ENCODE measurements around the gene INAVA.
"Not testable (repeated sequence)": the region's sequence is repeated elsewhere in the genome, so short reads cannot be mapped to it uniquely, and the experiment has no call there.

INAVA gene

DNA sequence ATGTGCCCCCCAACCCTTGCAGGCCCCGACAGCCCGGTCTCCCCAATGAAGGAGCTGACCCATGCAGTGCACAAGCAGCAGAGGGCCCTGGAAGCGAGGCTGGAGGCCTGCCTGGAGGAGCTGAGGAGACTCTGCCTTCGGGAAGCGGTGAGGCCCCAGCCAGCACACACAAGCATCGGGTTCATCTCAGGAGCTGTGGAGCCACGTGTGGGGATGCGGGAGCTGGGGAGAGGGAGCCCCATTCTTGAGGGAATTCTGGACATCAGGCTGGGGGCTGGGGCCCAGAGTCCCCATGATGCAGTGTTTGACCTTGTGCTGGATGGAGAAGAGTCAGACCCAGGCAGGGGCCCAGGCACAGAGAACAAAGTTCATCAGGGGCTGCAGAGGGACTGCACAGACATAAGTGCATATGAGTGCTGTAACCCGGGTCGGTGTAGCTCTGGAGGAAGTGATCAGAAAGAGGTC lies 4.8 kb downstream of the INAVA start:
- DNase-seq (ENCODE audit: low read depth) = no peak

DNA sequence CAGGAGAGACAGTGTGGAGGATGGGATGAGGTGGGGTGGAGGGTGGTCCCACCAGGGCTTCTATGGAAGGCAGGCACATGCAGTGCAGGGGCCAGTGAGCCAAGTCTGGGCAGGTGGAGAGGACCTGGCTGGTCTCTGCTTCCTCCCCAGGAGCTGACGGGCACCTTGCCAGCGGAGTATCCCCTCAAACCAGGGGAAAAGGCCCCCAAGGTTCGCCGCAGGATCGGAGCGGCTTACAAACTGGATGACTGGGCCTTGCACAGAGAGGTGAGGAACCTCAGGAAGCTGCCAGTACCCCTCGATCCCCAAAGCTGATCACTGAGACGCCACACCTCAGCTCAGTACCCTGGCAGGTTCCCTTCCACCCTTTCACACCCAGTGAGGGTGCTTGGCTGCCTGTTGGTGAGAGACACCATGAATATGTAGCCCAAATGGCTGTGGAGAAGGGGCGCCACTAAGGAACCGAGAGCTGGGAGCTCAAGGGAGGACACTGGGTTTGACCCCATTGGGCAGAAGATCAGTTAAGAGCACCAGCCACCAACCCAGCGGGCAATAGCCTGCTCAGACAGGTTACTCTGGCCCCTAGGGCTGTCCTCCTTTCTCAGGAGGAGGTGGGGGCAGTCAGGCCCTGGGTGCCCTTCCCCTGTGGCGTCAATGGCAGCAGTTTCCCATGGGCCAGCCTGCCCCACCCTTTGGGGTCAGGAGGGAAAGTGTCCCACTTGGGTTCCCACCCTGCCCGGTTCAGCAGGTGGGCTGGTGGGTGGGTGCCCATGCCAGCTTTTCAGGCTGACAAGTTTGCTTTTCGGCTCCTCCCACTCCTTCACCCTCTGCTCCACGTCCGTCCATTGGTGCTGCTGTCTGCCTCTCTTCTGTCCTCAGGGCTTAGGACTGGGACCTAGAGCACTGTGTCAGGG lies 5.5 kb downstream of the INAVA start:
- no peak for DNase-seq (ENCODE audit: low read depth)

DNA sequence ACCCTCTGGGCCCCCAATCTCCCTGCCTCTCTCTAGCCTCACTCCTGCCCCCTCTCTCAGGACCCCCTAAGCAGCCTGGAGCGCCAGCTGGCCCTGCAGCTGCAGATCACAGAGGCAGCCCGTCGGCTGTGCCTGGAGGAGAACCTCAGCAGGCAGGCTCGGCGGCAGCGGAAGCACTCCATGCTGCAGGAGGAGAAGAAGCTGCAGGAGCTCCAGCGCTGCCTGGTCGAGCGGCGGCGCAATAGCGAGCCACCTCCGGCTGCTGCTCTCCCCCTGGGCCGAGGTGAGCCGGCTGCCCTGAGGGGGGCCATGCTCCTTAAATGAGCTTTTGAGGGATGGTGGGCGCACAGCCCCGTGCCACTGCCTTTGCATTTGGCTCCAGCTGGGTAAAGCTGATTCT lies 6.2 kb downstream of the INAVA start:
- DNase-seq (ENCODE audit: low read depth) = no peak

DNA sequence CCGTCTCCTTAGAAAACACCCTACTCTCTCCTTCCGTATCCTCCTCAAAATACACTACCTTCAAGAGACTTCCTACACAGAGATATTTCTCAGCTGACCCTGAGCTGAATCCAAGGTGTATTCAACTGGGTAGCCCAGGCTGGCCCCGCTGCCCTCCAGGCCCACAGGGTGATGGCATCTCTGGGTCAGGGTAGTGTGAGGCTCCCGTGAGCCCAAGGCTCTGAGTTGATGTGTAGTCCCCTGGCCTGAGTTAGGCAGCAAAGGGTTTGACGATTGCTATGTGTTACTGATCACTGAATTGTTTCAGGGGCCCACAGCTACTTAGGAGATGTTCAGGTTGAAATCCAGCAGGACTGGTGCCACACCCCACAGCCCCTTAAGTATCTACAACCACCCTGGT lies 6.7 kb downstream of the INAVA start:
- no peak for DNase-seq (ENCODE audit: low read depth)

DNA sequence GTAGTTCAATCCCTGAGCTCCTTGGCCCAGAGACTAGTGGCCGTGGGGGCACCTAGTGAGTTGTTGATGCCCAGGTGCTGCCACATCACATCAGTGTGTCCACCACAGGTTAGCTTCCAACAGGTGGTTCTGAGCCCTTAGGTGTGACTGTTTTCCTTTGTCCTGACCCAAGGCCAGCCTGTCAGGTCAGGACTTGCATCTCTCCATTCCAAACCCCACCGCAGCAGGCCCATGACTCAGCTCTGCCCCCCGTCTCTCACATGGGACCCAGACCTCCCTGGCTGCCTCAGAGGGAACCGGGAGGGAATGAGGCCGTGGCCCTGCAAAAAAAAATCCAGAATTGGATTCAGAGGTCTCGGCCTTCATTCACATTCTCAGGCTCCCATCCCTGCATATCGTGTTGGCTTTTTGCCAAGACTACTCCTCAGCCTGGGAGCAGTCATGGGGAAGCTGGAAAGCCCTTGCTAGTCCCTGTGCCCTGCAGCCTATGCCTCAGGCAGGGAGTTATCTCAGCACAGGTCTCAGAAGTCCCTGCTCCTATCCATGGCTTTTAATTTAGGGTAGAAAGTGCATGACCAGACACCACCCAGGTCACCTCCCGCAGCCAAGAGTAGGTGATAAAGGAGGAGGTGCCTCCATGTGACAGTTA lies 7.2 kb downstream of the INAVA start:
- DNase-seq (ENCODE audit: low read depth) = no peak

DNA sequence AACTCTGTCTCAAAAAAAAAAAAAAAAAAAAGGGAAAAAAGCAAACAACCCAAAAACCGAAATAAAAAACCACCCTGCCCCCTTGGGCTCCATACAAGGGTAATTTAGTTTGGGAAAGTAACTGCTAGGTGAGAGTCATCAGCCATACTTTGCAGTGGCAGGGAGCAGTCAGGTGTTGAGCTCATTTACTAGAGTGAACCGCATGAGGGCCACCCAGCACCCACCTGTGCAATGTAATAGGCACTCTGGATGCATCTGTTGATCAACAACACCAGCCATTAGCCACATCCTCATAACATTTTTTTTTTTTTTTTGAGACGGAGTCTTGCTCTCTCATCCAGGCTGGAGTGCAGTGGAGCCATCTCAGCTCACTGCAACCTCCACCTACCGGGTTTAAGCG lies 9.1 kb downstream of the INAVA start:
- no peak for DNase-seq (ENCODE audit: low read depth)

DNA sequence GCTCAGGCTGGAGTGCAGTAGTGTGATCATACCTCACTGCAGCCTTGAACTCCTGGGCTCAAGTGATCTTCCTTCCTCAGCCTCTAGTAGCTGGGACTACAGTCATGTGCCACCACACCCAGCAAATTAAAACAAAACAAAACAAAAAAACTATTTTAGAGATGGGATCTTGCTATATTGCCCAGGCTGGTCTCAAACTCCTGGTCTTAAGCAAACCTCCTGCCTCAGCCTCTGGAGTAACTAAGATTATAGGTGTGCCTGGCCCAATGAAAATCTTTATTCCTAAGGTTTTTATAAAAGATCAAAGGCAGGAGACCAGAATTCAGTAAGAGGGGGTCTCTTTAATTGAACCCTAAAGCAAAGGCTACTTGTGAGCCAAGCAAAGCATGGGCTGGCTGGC lies 10.1 kb downstream of the INAVA start:
- no peak for DNase-seq (ENCODE audit: low read depth)

DNA sequence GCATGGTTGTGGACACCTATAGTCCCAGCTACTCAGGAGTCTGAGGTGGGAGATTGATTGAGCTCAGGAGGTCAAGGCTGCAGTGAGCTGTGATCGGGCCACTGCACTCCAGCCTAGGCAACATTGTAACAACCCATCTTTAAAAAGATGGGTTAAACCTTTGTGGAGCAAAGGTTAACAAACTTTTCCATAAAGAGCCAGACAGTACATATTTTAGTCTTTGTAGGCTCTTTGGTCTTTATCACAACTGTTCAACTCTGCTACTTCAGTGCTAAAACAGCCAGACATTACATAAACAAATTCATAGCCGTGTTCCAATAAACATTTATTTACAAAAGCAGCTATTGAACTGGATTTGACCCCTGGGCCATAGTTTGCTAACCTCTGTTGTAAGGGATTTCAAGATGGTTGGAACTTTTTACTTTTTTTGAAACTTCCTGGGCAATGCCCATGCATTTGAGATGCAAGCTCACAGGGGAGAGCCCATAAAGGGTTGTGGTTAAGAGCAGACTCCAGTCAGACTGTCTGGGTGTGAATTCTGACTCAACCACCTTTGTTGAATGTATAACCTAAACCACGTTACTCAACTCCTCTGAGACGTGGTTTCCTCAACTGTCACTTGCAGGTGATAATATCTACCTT lies 10.8 kb downstream of the INAVA start:
- DNase-seq (ENCODE audit: low read depth) = peak; percentile 50

DNA sequence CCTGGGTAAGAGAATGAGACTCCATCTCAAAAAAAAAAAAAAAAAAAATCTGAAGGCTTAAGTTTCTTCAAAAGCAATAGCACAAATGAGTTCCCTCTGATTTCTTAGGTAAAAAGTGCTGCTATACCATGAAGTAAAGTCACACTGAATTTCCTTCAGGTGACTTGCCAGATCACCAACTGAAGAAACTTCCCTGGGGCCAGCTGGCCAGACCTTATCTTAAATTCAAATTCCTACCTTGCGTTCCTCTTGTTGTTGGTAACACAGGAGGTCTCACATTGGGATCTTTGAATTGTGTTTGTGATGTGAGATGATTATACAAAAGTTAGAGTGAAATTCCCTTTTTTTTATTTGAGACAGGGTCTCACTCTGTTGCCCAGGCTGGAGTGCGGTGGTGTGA lies 11.8 kb downstream of the INAVA start:
- no peak for DNase-seq (ENCODE audit: low read depth)

DNA sequence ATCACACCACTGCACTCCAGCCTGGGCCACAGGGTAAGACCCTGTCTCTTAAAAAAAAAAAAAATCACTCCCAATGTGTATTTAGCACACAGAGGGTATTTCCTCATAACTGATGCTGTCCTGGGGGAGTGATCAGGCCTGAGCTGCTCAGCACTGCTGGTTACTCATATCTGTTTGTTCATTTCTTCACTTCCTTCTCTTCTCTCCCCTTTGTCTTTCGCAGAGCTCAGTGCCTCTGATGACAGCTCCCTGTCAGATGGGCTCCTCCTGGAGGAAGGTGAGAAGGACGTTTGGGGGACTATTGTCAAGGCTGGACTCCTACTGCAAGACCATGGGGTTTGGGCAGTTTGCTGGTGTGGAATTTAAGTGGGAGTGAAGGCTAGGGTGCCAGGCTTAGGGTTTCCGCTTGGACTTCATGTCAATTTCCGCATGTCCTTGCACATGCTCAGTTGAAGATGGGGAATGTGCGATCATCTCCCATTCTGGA lies 13.0 kb downstream of the INAVA start:
- no peak for DNase-seq (ENCODE audit: low read depth)

DNA sequence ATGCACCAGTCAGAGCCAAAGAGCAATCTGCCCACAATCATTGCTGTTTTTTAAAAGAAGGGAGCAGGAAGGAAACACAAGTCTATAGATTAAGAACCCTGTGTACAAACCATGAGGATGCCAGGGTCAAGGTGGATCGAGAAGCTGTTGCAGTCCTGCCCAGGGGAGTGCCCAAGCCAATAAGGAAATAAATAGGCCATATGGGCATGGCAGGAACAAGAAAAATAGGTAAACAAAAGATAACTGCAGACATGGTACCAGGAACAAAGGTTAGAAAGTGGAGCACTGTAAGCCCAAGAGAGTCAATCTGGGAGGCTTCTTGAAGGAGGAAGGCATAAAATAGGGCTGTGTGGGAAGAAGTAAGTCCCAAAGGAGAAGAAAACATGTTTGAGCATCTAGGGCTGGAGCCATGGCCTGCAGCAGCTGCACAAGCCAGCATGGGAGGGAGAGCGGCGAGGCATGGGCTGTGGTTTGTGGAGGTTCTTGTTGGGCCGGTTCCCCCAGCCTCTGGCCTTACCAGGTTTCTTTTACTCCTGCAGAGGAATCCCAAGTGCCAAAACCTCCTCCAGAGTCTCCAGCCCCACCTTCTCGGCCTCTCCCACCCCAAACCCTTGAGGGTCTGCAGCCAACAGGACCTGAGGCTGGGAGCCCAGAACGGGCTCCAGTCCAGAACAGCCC lies 13.6 kb downstream of the INAVA start:
- DNase-seq (ENCODE audit: low read depth) = no peak

DNA sequence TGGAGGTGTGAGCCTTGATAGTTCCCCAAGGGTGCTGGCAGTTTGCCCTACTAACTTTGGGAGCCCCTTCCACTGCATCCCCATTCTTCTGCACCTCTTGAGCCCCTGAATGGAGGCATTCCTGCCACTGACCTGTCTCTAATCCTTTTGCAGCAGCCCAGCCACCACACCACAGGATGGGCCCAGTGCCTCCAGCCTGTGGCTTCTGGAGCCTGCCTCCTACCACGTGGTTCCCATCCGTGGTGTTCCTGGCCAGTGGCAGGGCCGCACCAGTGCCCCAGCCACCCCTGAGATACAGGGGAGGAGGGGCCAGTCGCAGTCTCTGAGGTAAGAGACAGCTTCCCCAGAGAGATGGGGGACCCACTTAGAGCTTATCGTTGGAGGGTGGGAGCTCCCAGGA lies 14.4 kb downstream of the INAVA start:
- DNase-seq (ENCODE audit: low read depth) = no peak

DNA sequence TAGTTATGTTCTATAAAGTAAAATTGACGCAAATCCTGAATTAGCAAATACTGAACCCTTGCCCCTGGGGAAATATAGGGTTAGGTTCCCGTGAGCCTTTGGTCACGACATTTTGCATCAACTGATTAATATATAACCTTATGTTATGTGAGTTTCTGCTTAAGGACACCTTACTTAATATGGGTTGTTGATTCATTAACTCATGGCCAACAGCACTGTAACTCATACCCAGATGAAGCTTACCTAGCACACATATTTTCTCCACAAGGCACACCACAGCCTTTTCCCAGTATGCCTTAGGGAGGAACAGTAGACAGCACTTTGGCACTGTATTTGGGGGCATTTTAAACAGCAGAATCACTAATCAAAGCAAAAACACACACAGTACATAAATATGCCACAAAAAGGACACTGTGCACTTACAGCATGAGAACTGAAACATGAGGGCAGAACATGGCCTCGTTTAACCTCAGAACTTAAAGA lies 15.1 kb downstream of the INAVA start:
- DNase-seq (ENCODE audit: low read depth) = no peak

DNA sequence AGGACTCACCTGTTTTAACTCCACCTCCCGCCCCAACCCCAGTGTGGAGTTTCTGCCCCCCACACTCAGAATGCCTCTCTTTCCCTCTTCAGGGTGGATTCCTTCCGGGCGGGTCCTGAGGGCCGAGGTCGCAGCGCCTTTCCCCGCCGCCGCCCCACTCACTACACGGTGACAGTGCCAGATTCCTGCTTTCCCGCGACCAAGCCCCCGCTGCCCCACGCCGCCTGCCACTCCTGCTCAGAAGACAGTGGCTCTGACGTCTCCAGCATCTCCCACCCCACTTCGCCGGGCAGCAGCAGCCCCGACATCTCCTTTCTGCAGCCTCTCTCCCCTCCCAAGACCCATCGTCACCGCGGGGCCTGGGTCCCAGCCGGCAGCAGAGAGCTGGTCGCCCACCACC lies 16.7 kb downstream of the INAVA start:
- DNase-seq (ENCODE audit: low read depth) = no peak

DNA sequence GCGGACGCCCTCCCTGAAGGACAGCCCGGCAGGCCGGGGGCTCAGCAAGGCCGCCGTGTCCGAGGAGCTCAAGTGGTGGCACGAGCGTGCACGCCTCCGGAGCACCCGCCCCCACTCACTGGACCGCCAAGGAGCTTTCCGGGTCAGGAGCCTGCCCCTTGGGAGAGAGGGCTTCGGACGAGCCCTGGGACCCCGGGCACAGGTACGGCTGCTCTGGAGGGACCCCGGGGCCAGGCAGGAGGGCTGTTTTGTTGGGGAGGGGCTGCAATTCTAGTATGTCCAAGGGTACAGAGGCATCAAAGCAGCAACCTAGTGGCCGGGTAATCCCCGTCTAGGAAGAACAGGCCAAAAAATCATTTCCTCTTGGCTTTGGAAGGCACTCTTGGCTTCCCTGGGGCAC lies 17.2 kb downstream of the INAVA start:
- DNase-seq (ENCODE audit: low read depth) = not testable (repeated sequence)

DNA sequence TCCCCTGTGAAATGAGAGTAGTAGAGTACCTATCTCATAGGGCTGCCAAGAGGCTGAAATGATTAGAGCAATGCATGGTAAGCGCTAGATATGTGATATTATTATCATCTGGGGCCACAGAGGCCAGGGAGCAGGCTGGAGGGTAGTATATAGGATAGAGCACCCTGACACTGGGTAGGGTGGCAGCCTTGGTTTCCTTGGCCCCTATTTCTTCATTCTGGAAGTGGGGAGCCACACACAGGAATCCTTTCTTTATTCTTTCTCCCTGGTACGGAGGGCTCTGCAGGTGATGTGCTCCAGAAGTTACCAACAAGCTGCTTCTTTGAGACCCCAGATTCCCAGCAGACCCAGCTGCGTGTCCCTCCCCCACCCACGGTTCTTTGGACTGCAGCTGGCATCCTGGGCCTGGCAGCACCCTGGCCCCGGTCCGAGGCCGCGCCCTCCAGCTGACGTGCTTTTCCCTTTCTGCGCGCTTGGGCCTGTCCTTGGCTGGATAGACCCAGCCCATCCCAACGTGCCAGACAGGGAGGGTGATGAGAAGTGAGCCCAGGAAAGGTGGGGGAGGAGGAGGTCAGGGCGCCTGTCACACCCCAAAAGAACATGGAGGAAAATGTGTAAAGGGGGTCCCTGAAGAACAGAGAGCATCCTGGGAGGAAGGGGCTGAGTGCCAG lies 18.2 kb downstream of the INAVA start:
- no peak for DNase-seq (ENCODE audit: low read depth)

DNA sequence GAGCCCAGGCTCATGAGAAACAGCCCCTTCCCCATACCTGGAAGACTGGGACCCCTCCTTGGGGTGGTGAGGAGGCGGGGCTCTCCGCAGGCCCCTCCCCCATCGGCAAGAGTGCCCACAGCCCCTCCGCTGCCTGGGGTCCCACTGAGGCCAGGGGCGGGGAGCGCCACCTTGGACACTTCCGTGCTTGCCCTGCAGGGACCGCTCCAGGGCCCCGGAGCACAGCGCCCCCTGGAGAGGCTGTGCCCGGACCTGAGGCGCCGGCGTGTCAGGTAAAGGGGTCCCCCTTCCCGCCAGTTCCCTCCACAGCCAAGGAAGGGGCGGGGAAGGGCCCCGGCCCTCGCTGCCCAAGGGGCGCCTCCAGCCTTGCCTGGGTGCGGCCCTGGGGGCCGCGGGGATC lies 21.5 kb downstream of the INAVA start:
- no peak for DNase-seq (ENCODE audit: low read depth)

DNA sequence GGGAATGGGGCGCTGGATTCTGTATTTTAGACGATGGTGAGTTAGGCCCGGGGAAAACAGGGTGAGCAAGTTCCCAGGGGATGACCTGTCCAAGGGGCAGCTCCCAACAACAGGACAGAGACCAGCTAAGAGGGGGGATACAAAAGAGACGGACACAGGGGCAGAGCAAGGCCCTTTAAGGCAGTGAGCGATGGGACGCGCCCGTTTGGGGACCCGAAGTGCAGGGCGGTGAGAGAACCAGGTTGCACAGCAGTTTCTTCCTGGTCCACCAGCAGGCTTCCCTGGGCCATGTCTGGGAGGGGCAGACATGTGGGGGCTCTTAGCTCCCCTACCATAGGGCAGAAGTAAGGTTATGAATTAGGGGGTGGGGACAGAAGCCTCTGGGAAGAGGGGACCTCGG lies 22.0 kb downstream of the INAVA start:
- no peak for DNase-seq (ENCODE audit: low read depth)

DNA sequence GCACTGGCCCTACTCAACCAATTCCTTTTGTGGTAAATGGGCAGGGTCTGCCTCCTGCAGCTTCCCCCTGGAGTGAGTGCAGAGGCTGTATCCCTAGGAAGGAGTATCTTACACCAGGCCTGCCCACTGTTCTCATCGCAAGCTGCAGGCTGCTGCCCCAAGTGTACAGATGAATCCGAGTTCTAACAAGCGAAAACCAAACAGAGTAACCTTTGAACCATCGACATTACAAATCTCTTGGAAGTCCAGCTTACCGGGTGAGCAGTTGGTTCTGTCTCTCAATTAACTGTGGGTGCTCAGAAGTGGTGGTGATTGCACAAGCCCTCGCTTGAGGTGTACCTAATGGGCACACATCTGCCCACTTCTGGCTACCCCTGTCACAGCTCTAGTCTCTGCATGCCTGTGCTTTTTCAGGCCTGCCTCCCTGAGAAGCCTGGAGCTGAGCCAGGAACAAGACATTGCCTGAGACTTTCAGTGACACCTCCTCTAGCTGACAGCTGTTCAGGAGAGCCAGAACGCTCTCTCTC lies 22.7 kb downstream of the INAVA start:
- DNase-seq (ENCODE audit: low read depth) = no peak

DNA sequence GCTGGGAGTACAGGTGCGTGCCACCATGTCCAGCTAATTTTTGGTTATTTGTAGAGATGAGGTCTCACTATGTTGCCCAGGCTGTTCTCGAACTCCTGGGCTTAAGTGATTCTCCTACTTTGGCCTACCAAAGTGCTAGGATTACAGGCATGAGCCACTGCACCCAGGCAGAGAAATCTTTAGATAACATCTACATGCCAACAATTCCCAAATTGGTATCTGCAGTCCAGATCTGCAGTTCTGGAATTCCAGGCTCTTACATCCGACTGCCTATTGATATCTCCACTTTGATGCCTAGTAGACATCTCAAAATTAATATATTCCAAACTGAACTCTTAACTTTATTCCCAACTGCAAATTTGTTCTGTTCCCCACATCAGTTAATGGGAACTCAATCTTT lies 23.3 kb downstream of the INAVA start:
- no peak for DNase-seq (ENCODE audit: low read depth)

DNA sequence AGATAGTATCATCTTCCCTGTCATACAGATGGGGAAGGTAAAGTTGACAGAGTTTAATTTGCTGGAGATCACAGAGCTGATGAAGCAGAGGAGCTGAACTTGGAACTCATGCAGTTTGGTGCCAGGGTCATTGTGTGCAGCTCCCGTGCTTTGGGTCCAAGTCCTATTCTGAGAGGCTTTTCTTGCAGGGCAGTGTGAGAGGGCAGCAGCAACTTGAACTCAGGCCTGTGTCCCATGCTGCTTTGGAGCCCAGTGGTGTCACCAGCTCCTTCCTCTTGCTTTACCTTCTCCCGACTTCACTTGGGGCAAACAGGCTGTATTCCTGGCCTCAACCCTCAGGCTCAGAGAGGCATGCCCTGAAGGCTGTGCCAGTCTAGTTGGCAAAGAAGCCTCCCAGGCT lies 24.7 kb downstream of the INAVA start:
- DNase-seq (ENCODE audit: low read depth) = no peak
